H1 (cell line): ENCODE results near the gene F7. TPM values are rescaled to one million over a fixed set of nuclear protein-coding genes. Genes with fewer than 3 reads are reported as not detected.

Experiments
- CTCF ChIA-PET: fragments of 300-600 bp; sonication (Branson Sonifier 250); formaldehyde crosslinking; loops from one replicate; lab custom pipeline; 2021; ENCODE audit not compliant: partially characterized antibody; lab: Charles Lee
- POLR2A ChIA-PET: fragments of 300-600 bp; sonication (Branson Sonifier 250); formaldehyde crosslinking; loops from one replicate; lab custom pipeline; 2021; ENCODE audit warnings: inconsistent platforms; ENCODE audit not compliant: partially characterized antibody; lab: Charles Lee
- DNase-seq, 2 experiments: peaks; one replicate each; pipeline versions ENCODE4 v3.0.0 to v3.0.0-alpha.2; 2010 to 2022; ENCODE audit warnings: low spot score in 2 of 2, low read depth in 1 of 2, mixed read lengths in 1 of 2
- FAIRE-seq: peaks from 2 replicates; lab custom pipeline; 2011; peaks lifted over from hg19 to GRCh38; lab: Jason Lieb, UNC
- H2AFZ ChIP-seq: 2 replicates; pipeline ENCODE4 v1.8.1; 2012; ENCODE audit warnings: low read length, inconsistent platforms
- H2AK5ac ChIP-seq: 2 replicates; pipeline ENCODE4 v1.6.1; 2013; ENCODE audit warnings: low read depth, low read length
- H2BK120ac ChIP-seq: replicated peaks from 2 replicates; pipeline ENCODE3; 2013; ENCODE audit warnings: low read depth, low read length, inconsistent platforms
- H2BK12ac ChIP-seq: 2 replicates; pipeline ENCODE4 v1.6.1; 2013; ENCODE audit warnings: low read depth, low read length
- H2BK15ac ChIP-seq: 2 replicates; pipeline ENCODE4 v1.6.1; 2013; ENCODE audit warnings: low read length
- H2BK20ac ChIP-seq: 2 replicates; pipeline ENCODE4 v1.6.1; 2013; ENCODE audit warnings: low read length
- H2BK5ac ChIP-seq: 2 replicates; pipeline ENCODE4 v1.6.1; 2013; ENCODE audit warnings: low read depth, low read length
- H3K14ac ChIP-seq: 2 replicates; pipeline ENCODE4 v1.6.1; 2013; ENCODE audit warnings: inconsistent platforms; ENCODE audit not compliant: insufficient read length
- H3K18ac ChIP-seq: 2 replicates; pipeline ENCODE4 v1.6.1; 2013; ENCODE audit warnings: low read length; ENCODE audit errors: extremely low read depth
- H3K23ac ChIP-seq: 2 replicates; pipeline ENCODE4 v1.6.1; 2013; ENCODE audit warnings: inconsistent platforms; ENCODE audit not compliant: insufficient read length
- H3K23me2 ChIP-seq: 2 replicates; pipeline ENCODE4 v1.6.1; 2013; ENCODE audit warnings: low read depth, low read length
- H3K27ac ChIP-seq: 2 replicates; pipeline ENCODE4 v1.6.1; 2011; ENCODE audit warnings: low read depth, low read length, inconsistent platforms
- H3K27me3 ChIP-seq, 4 experiments: replicated peaks in 1 of 4; 1 replicate in 1 of 4; 2 replicates in 3 of 4; pipeline versions ENCODE4 v1.6.1 to v1.8.1; 2011 to 2013; ENCODE audit warnings: low read length in 3 of 4, mild to moderate bottlenecking in 3 of 4, inconsistent platforms in 2 of 4, mixed read lengths in 2 of 4, moderate library complexity in 1 of 4; ENCODE audit not compliant: control insufficient read depth in 3 of 4, insufficient read depth in 3 of 4; ENCODE audit errors: extremely low read depth in 1 of 4
- H3K36me3 ChIP-seq, 4 experiments: 2 replicates each; pipeline versions ENCODE4 v1.6.1 to v1.8.1; 2011 to 2013; ENCODE audit warnings: mild to moderate bottlenecking in 4 of 4, low read length in 3 of 4, moderate library complexity in 2 of 4, control low read depth in 1 of 4, inconsistent platforms in 1 of 4; ENCODE audit not compliant: insufficient read depth in 4 of 4, control insufficient read depth in 2 of 4
- H3K4ac ChIP-seq: replicated peaks from 2 replicates; pipeline ENCODE3; 2013; ENCODE audit warnings: low read length, low read depth, mixed read lengths, inconsistent platforms; ENCODE audit not compliant: insufficient read length
- H3K4me1 ChIP-seq, 4 experiments: replicated peaks in 1 of 4; 1 replicate in 1 of 4; 2 replicates in 3 of 4; pipeline versions ENCODE4 v1.6.1 to v1.8.1; 2011 to 2013; ENCODE audit warnings: low read length in 3 of 4, inconsistent platforms in 2 of 4, mixed read lengths in 1 of 4; ENCODE audit not compliant: insufficient read depth in 4 of 4, control insufficient read depth in 3 of 4
- H3K4me2 ChIP-seq, 2 experiments: 2 replicates each; pipeline versions ENCODE4 v1.6.1 to v1.8.1; 2011 to 2013; ENCODE audit warnings: low read depth in 2 of 2, low read length in 2 of 2, control low read depth in 1 of 2, inconsistent platforms in 1 of 2, mild to moderate bottlenecking in 1 of 2; ENCODE audit not compliant: insufficient read depth in 1 of 2
- H3K4me3 ChIP-seq, 4 experiments: fragments of 200-600, 300-600 bp in 1 of 4; sonication (generic), shearing (Covaris generic), sonication (Bioruptor Twin) in 1 of 4; 2 replicates each; pipeline versions ENCODE4 v1.5.1 to v1.8.1; 2011 to 2016; ENCODE audit warnings: low read length in 4 of 4, low read depth in 3 of 4, control low read depth in 2 of 4, inconsistent platforms in 2 of 4, mild to moderate bottlenecking in 2 of 4, mixed read lengths in 1 of 4, moderate library complexity in 1 of 4; ENCODE audit not compliant: insufficient read depth in 2 of 4; ENCODE audit errors: extremely low read depth in 1 of 4
- H3K56ac ChIP-seq: replicated peaks from 2 replicates; pipeline ENCODE3; 2013; ENCODE audit warnings: low read depth, mild to moderate bottlenecking, mixed read lengths, low read length, inconsistent platforms; ENCODE audit not compliant: insufficient read length
- H3K79me1 ChIP-seq: 2 replicates; pipeline ENCODE4 v1.6.1; 2013; ENCODE audit warnings: low read depth, low read length, control low read depth
- H3K79me2 ChIP-seq, 2 experiments: 2 replicates each; pipeline versions ENCODE4 v1.6.1 to v1.8.1; 2012 to 2013; ENCODE audit warnings: low read length in 2 of 2, mild to moderate bottlenecking in 2 of 2, inconsistent platforms in 1 of 2; ENCODE audit not compliant: insufficient read depth in 2 of 2, control insufficient read depth in 1 of 2
- H3K9ac ChIP-seq, 4 experiments: replicated peaks in 1 of 4; 1 replicate in 1 of 4; 2 replicates in 3 of 4; pipeline versions ENCODE4 v1.6.1 to v1.8.1; 2011 to 2013; ENCODE audit warnings: low read depth in 3 of 4, low read length in 3 of 4, control low read depth in 2 of 4, mild to moderate bottlenecking in 2 of 4, moderate library complexity in 2 of 4, inconsistent platforms in 1 of 4; ENCODE audit errors: extremely low read depth in 1 of 4
- H3K9me3 ChIP-seq, 2 experiments: 2 replicates each; pipeline versions ENCODE4 v1.6.1 to v1.8.1; 2012 to 2013; ENCODE audit warnings: mild to moderate bottlenecking in 2 of 2, moderate library complexity in 2 of 2, control low read depth in 1 of 2, inconsistent platforms in 1 of 2, low read depth in 1 of 2, low read length in 1 of 2, mixed read lengths in 1 of 2; ENCODE audit not compliant: insufficient read depth in 2 of 2
- H4K20me1 ChIP-seq, 2 experiments: replicated peaks in 1 of 2; 2 replicates each; pipeline versions ENCODE3 to v1.8.1; 2011 to 2013; ENCODE audit warnings: inconsistent platforms in 2 of 2, low read length in 2 of 2, mild to moderate bottlenecking in 1 of 2; ENCODE audit not compliant: insufficient read depth in 2 of 2, control insufficient read depth in 1 of 2
- H4K5ac ChIP-seq: 2 replicates; pipeline ENCODE4 v1.6.1; 2013; ENCODE audit warnings: low read length, low read depth, mixed read lengths, inconsistent platforms; ENCODE audit not compliant: insufficient read length
- H4K8ac ChIP-seq: 2 replicates; pipeline ENCODE4 v1.8.0; 2013; ENCODE audit warnings: mild to moderate bottlenecking, moderate library complexity, low read length, inconsistent platforms; ENCODE audit not compliant: insufficient read depth; ENCODE audit errors: extremely low read depth
- H4K91ac ChIP-seq: replicated peaks from 2 replicates; pipeline ENCODE3; 2013; ENCODE audit warnings: low read length, mixed read lengths, inconsistent platforms; ENCODE audit not compliant: insufficient read length
- CHD1 ChIP-seq: IDR thresholded peaks from 2 replicates; pipeline ENCODE4 v1.6.1; 2012; ENCODE audit warnings: low read depth, low read length, improper control_type of control experiment
- E2F6 ChIP-seq: IDR thresholded peaks from 2 replicates; pipeline ENCODE4 v1.6.1; 2012; ENCODE audit warnings: inconsistent platforms
- EGR1 ChIP-seq: IDR thresholded peaks from 2 replicates; pipeline ENCODE4 v1.6.1; 2011; ENCODE audit warnings: low read depth, low read length, borderline replicate concordance
- KDM4A ChIP-seq: IDR thresholded peaks from one replicate; pipeline ENCODE4 v1.7.1; 2012; ENCODE audit warnings: low read depth, mild to moderate bottlenecking, moderate library complexity, low read length, inconsistent platforms; ENCODE audit not compliant: severe bottlenecking
- SP2 ChIP-seq: IDR thresholded peaks from 2 replicates; pipeline ENCODE4 v1.6.1; 2012; ENCODE audit warnings: mild to moderate bottlenecking, low read length, inconsistent platforms
- SUZ12 ChIP-seq: fragments of 200-600 bp; sonication (generic); IDR thresholded peaks from 2 replicates; pipeline ENCODE4 v1.6.1; 2012; ENCODE audit warnings: mild to moderate bottlenecking, inconsistent platforms, low read length, moderate library complexity, mixed read lengths
- TEAD4 ChIP-seq: IDR thresholded peaks from 2 replicates; pipeline ENCODE4 v1.6.1; 2012; ENCODE audit warnings: low read depth, low read length, inconsistent platforms, mixed read lengths
- WGBS, 2 experiments: shearing (Covaris generic) in 1 of 2; methylation state at CpG; one replicate each; pipeline versions ENCODE4 v1.1.6 to v1.1.7; 2013 to 2015; ENCODE audit warnings: low lambda C conversion rate in 2 of 2, mixed read lengths in 2 of 2, inconsistent platforms in 1 of 2, low coverage in 1 of 2, missing lambda C conversion rate in 1 of 2; ENCODE audit not compliant: insufficient replicate concordance in 2 of 2, insufficient coverage in 1 of 2, insufficient read length in 1 of 2; ENCODE audit errors: extremely low coverage in 1 of 2, missing lambda C conversion rate in 1 of 2; 5-methylcytosine and 5-hydroxymethylcytosine counted together
- polyA plus RNA-seq, 7 experiments: library from polyadenylated mRNA; depleted of rRNA in 3 of 7; stranded (reverse) in 5 of 7; unstranded in 2 of 7; fragments of >200 nt in 5 of 7; fragments of 200-250 nt in 2 of 7; gene quantifications; 1 replicate in 5 of 7; 2 replicates in 1 of 7; 4 replicates in 1 of 7; pipeline versions ENCODE4 v1.2.1 to v1.2.3, GENCODE V29; 2011 to 2013; ENCODE audit warnings: missing spikeins in 2 of 7, mixed read lengths in 2 of 7
- total RNA-seq: library from RNA; stranded (reverse); fragmentation: NEBNext Ultra II Directional; extraction: Animal tissue kit (Norgen Biotek cat#: 25700); gene quantifications from 2 replicates; pipeline ENCODE4 v1.2.1, GENCODE V29; 2021

F7 gene
- total and polyA plus RNA-seq, 2 of the 8 experiments (the other 6 are each of a cell fraction or from before 2014, with no cell fraction given) = 0.43 to 0.98 TPM

- Histone ChIP-seq H2AFZ (no peak overlapping the region), H2BK15ac (no peak overlapping the region), H2AK5ac (no peak overlapping the region), H3K4me1 (peaks cover 0 to 3% (median 0%) of the 10 kb centered on the region in 4 experiments; a peak in 2 of 7 replicates), H3K9ac (no peak overlapping the region), H3K18ac (no peak overlapping the region), H3K4me2 (no peak overlapping the region), H3K4me3 (no peak overlapping the region), H3K27me3 (peaks cover 21 to 24% (median 23%) of the 10 kb centered on the region in 4 experiments; a peak in 6 of 7 replicates), H3K9me3 (peaks cover 4 to 6% of the 10 kb centered on the region in 2 experiments; a peak in 2 of 4 replicates), H4K20me1 (no peaks in the 10 kb centered on the region), H3K23me2 (peaks cover 12% of the 10 kb centered on the region; the same call in 1 of the 2 replicates), H3K4ac (no peak overlapping the region), H3K56ac (no peak overlapping the region), H2BK5ac (no peak overlapping the region), H2BK120ac (no peak overlapping the region), H2BK12ac (no peak overlapping the region), H2BK20ac (no peak overlapping the region), H3K23ac (no peak overlapping the region), H4K5ac (no peak overlapping the region), H4K8ac (no peak overlapping the region), H3K79me2 (no peaks in the 10 kb centered on the region), H4K91ac (no peak overlapping the region), H3K79me1 (no peaks in the 10 kb centered on the region), H3K14ac (no peak overlapping the region), H3K36me3 (peaks cover 0 to 5% (median 0%) of the 10 kb centered on the region in 4 experiments; a peak in 1 of 8 replicates), H3K27ac (no peak overlapping the region)
- FAIRE-seq (no peak), DNase-seq (peak in 1 of 2 experiments; percentile 8)
- ChIA-PET POLR2A (no interaction called here), CTCF (interaction anchor here (1.1 to 2.1 kb wide), 5 partner anchors 11 to 84 kb away, joined by 4 to 13 read pairs (median 5); no protein-coding TSS in a partner anchor)
- WGBS, 2 experiments = 93% methylated on average over 8 of the region's 8 CpGs; no CpG with 5 or more reads in 1 of the 2 experiments
- TF ChIP-seq E2F6 = no peak
- no peak for TF ChIP-seq TEAD4
- no peak for TF ChIP-seq CHD1
- TF ChIP-seq EGR1 = no peak
- no peak for TF ChIP-seq SUZ12
- no peak for TF ChIP-seq SP2
- no peak for TF ChIP-seq KDM4A
Observed at GRCh38 chr13:113113846-113114271, 8.3 kb downstream of the F7 start.
